ENCODE measurements around the gene CRACR2B. TPM values are rescaled to one million over a fixed set of nuclear protein-coding genes. Genes with fewer than 3 reads are reported as not detected.

CRACR2B gene
- total RNA-seq, 1 donor from 2014 or later, result 0.57 TPM

GRCh38 chr11:871472-871871, 43.8 kb downstream of the CRACR2B start:
- DNase-seq (ENCODE audit: low spot score), result no peak
- Mint-ChIP-seq H3K4me1 (ENCODE audit: low read depth) (peaks cover 4% of the 10 kb centered on the region), H3K36me3 (ENCODE audit: low read depth) (peaks cover 3% of the 10 kb centered on the region), H3K9me3 (ENCODE audit: low read depth) (no peaks in the 10 kb centered on the region), H3K27me3 (ENCODE audit: low read depth) (no peaks in the 10 kb centered on the region), H3K27ac (ENCODE audit: unreplicated experiment) (no peak overlapping the region), H3K4me3 (ENCODE audit: unreplicated experiment) (no peak overlapping the region)
- TF ChIP-seq CTCF (IDR thresholded peaks at IDR 0.05), result no peak

DNA sequence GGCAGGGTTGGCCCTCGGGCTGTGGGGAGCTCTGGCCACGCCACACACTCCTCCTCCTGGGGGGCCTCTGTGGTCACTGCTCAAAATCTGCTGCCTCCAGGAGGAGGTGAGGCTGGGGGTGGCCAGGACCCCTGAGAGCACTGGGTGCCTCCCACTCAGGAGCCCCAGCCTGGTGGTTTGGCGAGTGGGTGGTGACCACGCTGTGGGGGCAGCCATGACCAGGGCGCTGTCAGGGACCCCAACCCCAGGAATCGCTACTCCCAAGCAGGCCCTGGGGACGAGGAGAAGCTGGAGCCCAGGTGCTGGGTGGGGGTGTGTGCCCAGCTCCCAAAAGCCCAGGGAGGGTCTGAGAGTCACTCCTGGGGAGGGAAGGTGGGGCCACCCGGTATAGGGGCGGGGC, 45.1 kb downstream of the CRACR2B start:
- Mint-ChIP-seq H3K36me3 (ENCODE audit: low read depth) (peaks cover 4% of the 10 kb centered on the region), H3K27me3 (ENCODE audit: low read depth) (no peaks in the 10 kb centered on the region), H3K27ac (ENCODE audit: unreplicated experiment) (no peak overlapping the region), H3K4me3 (ENCODE audit: unreplicated experiment) (no peak overlapping the region), H3K4me1 (ENCODE audit: low read depth) (peaks cover 4% of the 10 kb centered on the region), H3K9me3 (ENCODE audit: low read depth) (no peaks in the 10 kb centered on the region)
- TF ChIP-seq CTCF (IDR thresholded peaks at IDR 0.05), result no peak
- no peak for DNase-seq (ENCODE audit: low spot score)

GRCh38 chr11:873706-874105, 46.0 kb downstream of the CRACR2B start:
- Mint-ChIP-seq H3K27me3 (ENCODE audit: low read depth) (no peaks in the 10 kb centered on the region), H3K4me1 (ENCODE audit: low read depth) (peaks cover 4% of the 10 kb centered on the region), H3K27ac (ENCODE audit: unreplicated experiment) (no peak overlapping the region), H3K9me3 (ENCODE audit: low read depth) (no peaks in the 10 kb centered on the region), H3K4me3 (ENCODE audit: unreplicated experiment) (no peak overlapping the region), H3K36me3 (ENCODE audit: low read depth) (peaks cover 4% of the 10 kb centered on the region)
- no peak for TF ChIP-seq CTCF (IDR thresholded peaks at IDR 0.05)
- no peak for DNase-seq (ENCODE audit: low spot score)

GRCh38 chr11:875203-875602, 47.5 kb downstream of the CRACR2B start:
- Mint-ChIP-seq H3K9me3 (ENCODE audit: low read depth) (no peaks in the 10 kb centered on the region), H3K27me3 (ENCODE audit: low read depth) (no peaks in the 10 kb centered on the region), H3K4me3 (ENCODE audit: unreplicated experiment) (no peak overlapping the region), H3K27ac (ENCODE audit: unreplicated experiment) (no peak overlapping the region), H3K4me1 (ENCODE audit: low read depth) (peaks cover 4% of the 10 kb centered on the region), H3K36me3 (ENCODE audit: low read depth) (peaks cover 7% of the 10 kb centered on the region)
- no peak for TF ChIP-seq CTCF (IDR thresholded peaks at IDR 0.05)
- DNase-seq (ENCODE audit: low spot score), result no peak

DNA sequence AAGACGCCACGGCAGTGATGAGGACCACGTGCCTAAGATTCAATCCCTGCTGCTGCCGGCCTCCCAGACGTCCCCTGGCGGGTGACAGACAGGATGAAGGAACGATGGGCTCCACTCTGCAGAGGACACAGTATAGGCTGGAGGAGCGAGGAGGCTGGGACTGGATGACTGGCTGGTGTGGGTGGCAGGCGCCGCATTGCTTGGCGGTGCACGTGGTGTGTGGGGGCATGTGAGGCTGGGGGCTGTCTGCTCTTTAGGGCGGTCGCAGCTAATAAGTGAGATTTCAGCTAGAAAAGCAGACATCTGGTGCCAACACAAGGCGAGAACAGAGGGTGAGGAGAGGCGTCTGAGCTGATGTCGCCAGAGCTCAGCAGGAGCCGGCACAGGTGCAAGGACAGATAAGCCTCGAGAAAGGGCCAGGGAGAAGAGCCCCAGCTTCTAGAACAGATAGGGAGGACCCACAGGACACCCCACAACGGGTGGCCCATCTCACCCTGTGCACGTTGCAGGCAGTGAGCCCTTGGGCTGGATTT, 48.1 kb downstream of the CRACR2B start:
- Mint-ChIP-seq H3K4me3 (ENCODE audit: unreplicated experiment) (no peak overlapping the region), H3K4me1 (ENCODE audit: low read depth) (peaks cover 4% of the 10 kb centered on the region), H3K27me3 (ENCODE audit: low read depth) (no peaks in the 10 kb centered on the region), H3K9me3 (ENCODE audit: low read depth) (no peaks in the 10 kb centered on the region), H3K36me3 (ENCODE audit: low read depth) (peaks cover 10% of the 10 kb centered on the region), H3K27ac (ENCODE audit: unreplicated experiment) (no peak overlapping the region)
- no peak for TF ChIP-seq CTCF (IDR thresholded peaks at IDR 0.05)
- DNase-seq (ENCODE audit: low spot score), result no peak

Measured in chondrocyte (in vitro differentiated cells).